ENCODE measurements around the gene GPM6B.

GPM6B gene, protein sequence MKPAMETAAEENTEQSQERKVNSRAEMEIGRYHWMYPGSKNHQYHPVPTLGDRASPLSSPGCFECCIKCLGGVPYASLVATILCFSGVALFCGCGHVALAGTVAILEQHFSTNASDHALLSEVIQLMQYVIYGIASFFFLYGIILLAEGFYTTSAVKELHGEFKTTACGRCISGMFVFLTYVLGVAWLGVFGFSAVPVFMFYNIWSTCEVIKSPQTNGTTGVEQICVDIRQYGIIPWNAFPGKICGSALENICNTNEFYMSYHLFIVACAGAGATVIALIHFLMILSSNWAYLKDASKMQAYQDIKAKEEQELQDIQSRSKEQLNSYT

GRCh38 chrX:13816643-13817627, at the start of gene GPM6B:
Gene GPM6B, minus strand, starts transcription at chrX:13817093. Its CDS starts 189 bp downstream, at chrX:13816904.
- no peak for TF ChIP-seq CTCF (conservative IDR thresholded peaks at IDR 0.05; ENCODE audit: control insufficient read depth, insufficient read depth, low read depth, low read length)
- H3K4me3 ChIP-seq (ENCODE audit: control insufficient read depth, low read depth, low read length), result no peak within 1 kb of the TSS
- no peak for DNase-seq (ENCODE audit: low read depth)

GRCh38 chrX:13864264-13864663, 47.4 kb upstream of the GPM6B start:
- H3K4me3 ChIP-seq (ENCODE audit: control insufficient read depth, low read depth, low read length), result no peak overlapping the region
- no peak for TF ChIP-seq CTCF (conservative IDR thresholded peaks at IDR 0.05; ENCODE audit: control insufficient read depth, insufficient read depth, low read depth, low read length)
- DNase-seq (ENCODE audit: low read depth), result peak; percentile 79

DNA sequence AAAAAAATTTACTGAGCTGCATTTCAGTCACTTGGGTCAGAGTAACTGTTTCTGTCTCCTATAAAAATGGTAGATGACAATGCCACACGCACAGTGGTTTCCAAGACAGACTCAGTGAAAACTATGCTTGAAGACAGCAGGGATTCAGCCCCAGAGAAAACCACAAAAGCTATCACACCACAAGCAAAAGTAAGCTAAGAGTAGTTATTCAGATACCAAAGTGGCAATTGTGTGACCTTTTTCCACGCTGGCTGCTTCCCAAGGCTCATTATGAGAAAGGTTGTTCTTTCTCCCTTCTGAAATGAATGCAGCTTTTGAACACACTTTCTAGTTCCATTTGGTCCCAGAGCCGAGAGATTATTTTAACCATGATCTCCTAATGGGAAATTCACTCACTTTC, 46.4 kb upstream of the GPM6B start:
- H3K4me3 ChIP-seq (ENCODE audit: control insufficient read depth, low read depth, low read length), result no peak overlapping the region
- peak; percentile 20 for DNase-seq (ENCODE audit: low read depth)
- TF ChIP-seq CTCF (conservative IDR thresholded peaks at IDR 0.05; ENCODE audit: control insufficient read depth, insufficient read depth, low read depth, low read length), result no peak

DNA sequence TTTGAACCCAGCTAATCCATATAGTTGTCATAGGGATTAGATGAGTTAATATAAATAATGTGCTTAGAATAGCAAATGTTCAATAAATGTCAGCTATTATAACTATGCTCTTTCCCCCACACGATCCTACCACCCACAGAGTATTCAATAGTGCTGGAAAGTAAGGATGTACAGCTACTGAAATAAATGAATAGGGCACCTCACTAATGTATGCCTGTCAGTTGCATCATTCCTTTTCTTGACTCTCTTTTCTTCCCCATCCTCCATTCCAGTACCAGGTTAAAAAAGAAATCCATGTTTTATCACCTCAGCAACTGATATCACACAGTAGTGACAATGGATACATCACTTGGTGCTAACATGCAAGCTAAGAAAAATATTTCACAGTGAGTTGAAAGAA, 42.8 kb upstream of the GPM6B start:
- no peak for DNase-seq (ENCODE audit: low read depth)
- TF ChIP-seq CTCF (conservative IDR thresholded peaks at IDR 0.05; ENCODE audit: control insufficient read depth, insufficient read depth, low read depth, low read length), result no peak
- no peak overlapping the region for H3K4me3 ChIP-seq (ENCODE audit: control insufficient read depth, low read depth, low read length)

DNA sequence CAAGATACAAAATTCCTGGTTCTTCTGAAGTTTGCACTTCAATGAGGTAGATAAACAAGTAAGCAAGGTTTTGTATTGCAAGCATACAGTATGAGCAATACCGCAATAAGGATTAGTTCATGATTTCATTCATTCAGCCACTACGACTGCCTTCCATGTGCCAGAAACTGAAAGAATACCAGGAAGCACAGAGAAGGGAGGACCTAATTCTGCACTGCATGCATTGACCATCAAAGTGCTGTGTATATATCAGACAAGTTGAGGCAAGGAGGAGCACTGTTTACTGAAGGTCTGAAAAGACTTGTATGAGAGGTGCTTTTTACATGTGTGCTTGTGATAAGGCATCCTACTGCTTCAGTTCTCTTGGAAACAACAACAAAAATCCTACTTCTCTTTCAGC, 40.9 kb upstream of the GPM6B start:
- TF ChIP-seq CTCF (conservative IDR thresholded peaks at IDR 0.05; ENCODE audit: control insufficient read depth, insufficient read depth, low read depth, low read length), result no peak
- no peak for DNase-seq (ENCODE audit: low read depth)
- no peak overlapping the region for H3K4me3 ChIP-seq (ENCODE audit: control insufficient read depth, low read depth, low read length)

DNA sequence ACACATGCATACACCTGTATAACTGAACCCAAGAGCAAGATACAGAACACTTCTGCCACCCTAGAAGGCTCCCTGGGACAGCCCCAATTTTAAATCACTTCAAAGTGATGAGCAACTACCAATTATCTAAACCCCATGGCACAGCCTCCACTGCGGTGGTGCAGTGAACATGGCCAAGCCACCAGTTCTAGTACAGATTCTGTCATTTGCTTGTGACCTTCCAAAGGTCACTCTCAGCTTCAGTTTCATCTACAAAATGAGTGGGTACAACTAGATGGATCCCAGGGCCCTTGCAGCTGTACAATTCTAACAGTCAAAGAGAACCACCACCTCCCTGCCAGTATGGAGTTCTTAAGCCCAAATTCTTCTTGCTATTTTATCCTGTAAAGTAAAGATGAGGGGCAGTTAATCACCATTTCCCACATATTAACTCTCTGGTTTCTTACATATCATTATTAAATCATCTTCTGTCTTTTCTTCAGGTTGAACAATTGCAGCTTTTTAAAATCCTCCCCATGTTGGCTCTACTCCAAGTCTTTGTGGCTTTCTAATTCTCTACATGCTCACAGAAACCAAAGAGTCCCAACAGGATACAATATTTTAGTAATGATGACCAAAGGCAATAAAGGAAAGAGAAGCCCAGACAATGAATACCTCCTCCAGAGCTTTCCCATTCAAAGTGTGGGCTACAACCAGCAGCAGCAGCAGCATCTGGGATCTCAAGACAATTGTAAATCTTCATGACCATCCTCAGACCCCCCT, 39.0 kb upstream of the GPM6B start:
- TF ChIP-seq CTCF (conservative IDR thresholded peaks at IDR 0.05; ENCODE audit: control insufficient read depth, insufficient read depth, low read depth, low read length), result no peak
- no peak overlapping the region for H3K4me3 ChIP-seq (ENCODE audit: control insufficient read depth, low read depth, low read length)
- DNase-seq (ENCODE audit: low read depth), result peak; percentile 64

All from fibroblast of mammary gland (primary cell).